GM12892 (cell line): ENCODE measurements around the gene WDR1.

Experiments used
- POLR2A ChIP-seq: IDR thresholded peaks from 2 replicates; pipeline ENCODE4 v1.6.1; 2011; ENCODE audit warnings: low read depth, low read length, control low read depth
- TAF1 ChIP-seq: IDR thresholded peaks from 2 replicates; pipeline ENCODE4 v1.6.1; 2011; ENCODE audit warnings: low read depth, mild to moderate bottlenecking, control low read depth, low read length, borderline replicate concordance

GRCh38 chr4:10075158-10075863, 41.3 kb downstream of the WDR1 start:
- TF ChIP-seq POLR2A (no peak), TAF1 (no peak)
